HG03095 (cell line): ENCODE data around the gene ELMOD2.

ENCODE experiments used
- ATAC-seq: cut with Tn5 transposase; IDR thresholded peaks from one replicate; pipeline ENCODE4 v1.9.1; 2021; ENCODE audit warnings: moderate library complexity; ENCODE audit not compliant: unreplicated experiment

Gene ELMOD2

DNA sequence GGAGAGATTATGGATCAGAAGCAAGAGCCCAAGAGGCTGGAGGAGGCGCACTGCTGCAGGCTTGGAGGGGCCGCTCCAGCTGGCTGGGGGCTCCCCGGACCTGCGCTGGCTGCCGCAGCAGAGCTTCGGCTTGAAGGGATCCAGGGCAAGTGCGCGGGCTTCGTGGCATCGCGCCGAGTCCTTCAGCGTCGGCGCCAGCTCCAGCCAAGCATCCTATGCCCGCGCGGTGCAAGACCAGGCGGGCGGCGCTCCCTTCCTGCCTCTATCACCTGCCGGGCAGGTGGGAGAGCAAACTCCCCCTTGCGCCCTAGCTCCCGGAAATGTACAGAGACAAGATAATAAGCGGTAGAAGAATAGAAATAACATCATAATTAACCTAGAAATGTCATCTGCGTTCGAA, 55.3 kb downstream of the ELMOD2 start:
- ATAC-seq, result no peak

DNA sequence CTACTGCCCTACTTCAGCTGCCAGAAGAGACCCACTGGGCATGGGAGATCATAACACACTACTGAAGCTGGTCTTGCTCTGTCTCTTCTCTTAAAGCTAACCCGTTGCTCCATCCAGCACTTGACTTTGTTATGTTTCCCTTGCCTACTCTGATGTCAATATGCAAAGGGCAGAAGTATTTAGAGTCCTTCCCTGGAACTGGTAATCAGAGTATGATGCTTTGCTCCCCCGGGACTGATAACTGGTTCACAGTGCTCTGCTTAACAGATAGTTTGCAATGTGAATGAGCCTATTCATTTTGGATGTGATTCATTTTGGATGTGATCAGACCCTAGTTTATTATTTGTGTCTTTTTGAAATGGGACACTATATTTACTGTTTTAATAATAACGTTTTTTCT, 57.1 kb downstream of the ELMOD2 start:
- no peak for ATAC-seq

GRCh38 chr4:140584439-140584838, 60.5 kb downstream of the ELMOD2 start:
- no peak for ATAC-seq

- ATAC-seq, result no peak
These were observed 71.1 kb downstream of the ELMOD2 start for GRCh38 chr4:140595065-140595464.

GRCh38 chr4:140600408-140600807, 76.4 kb downstream of the ELMOD2 start:
- no peak for ATAC-seq

- ATAC-seq, result no peak
These were observed 78.7 kb downstream of the ELMOD2 start for GRCh38 chr4:140602714-140603113.

DNA sequence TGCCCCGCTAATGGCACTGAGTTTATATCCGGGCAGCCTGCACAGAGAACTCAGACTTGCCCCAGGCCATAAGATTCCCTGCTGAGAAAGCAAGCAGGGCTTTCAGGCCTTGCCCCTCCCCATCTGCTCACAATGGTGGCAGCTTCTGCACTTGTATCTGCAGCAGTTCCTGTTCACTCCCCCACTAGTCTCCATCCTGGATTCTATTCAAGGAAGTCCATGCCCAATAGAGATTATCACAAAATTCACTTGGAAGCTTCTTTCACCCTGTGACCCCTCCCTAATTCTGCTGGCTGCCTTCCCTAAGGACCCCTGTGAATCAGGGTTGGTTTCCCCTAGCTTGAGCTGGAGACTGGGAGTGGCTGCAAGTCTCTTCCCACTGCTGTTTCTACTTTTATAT, 79.3 kb downstream of the ELMOD2 start:
- ATAC-seq, result no peak
